ENCODE measurements around the gene RGS7. TPM values are rescaled to one million over a fixed set of nuclear protein-coding genes. Genes with fewer than 3 reads are reported as not detected.

RGS7 gene
- polyA plus RNA-seq, 1 donor (not counting 4 experiments of a cell fraction or from before 2014, with no cell fraction given): not detected

GRCh38 chr1:241229711-241230110 lies 127.3 kb downstream of the RGS7 start:
- Histone ChIP-seq H2AFZ (ENCODE audit: control insufficient read depth, low read length) (no peak overlapping the region), H3K4me3 (ENCODE audit: control insufficient read depth in 2 of 3, extremely low read depth in 1 of 3, insufficient read depth in 2 of 3, low read depth in 1 of 3, low read length in 3 of 3) (no peak overlapping the region), H3K4me2 (ENCODE audit: control insufficient read depth, extremely low read depth, insufficient read depth, low read depth, low read length) (no peak overlapping the region), H3K27me3 (ENCODE audit: control insufficient read depth, extremely low read depth, insufficient read depth, low read length) (no peaks in the 10 kb centered on the region), H3K27ac (ENCODE audit: control insufficient read depth, insufficient read depth, low read length) (no peak overlapping the region), H3K4me1 (ENCODE audit: control insufficient read depth, extremely low read depth, insufficient read depth, low read length) (no peaks in the 10 kb centered on the region), H3K9me3 (ENCODE audit: control insufficient read depth, low read depth, low read length) (no peaks in the 10 kb centered on the region), H3K9ac (ENCODE audit: control insufficient read depth, extremely low read depth, insufficient read depth, low read length) (no peak overlapping the region), H3K9me1 (ENCODE audit: control insufficient read depth, extremely low read depth, insufficient read depth, low read length) (no peaks in the 10 kb centered on the region), H3K79me2 (ENCODE audit: control insufficient read depth, insufficient read depth, low read length) (no peaks in the 10 kb centered on the region), H4K20me1 (ENCODE audit: control insufficient read depth, extremely low read depth, insufficient read depth, low read length) (no peaks in the 10 kb centered on the region), H3K36me3 (ENCODE audit: control insufficient read depth in 2 of 2, extremely low read depth in 1 of 2, insufficient read depth in 2 of 2, low read length in 2 of 2) (no peaks in the 10 kb centered on the region)
- FAIRE-seq (no peak), DNase-seq (ENCODE audit: low read depth, low spot score) (no peak)
- dilution Hi-C loops (cut with MboI; ENCODE audit: extremely low pct_ligation_motif_present, low sequenced_read_pairs): no loop called here
- TF ChIP-seq CTCF (optimal IDR thresholded peaks at IDR 0.05 in 1 of 3, IDR thresholded peaks at IDR 0.05 in 1 of 3, conservative IDR thresholded peaks at IDR 0.05 in 1 of 3; ENCODE audit: extremely low read depth in 1 of 3, insufficient read depth in 2 of 3, low read length in 3 of 3) (no peak), EZH2 (IDR thresholded peaks at IDR 0.05; ENCODE audit: low read length) (no peak)

DNA sequence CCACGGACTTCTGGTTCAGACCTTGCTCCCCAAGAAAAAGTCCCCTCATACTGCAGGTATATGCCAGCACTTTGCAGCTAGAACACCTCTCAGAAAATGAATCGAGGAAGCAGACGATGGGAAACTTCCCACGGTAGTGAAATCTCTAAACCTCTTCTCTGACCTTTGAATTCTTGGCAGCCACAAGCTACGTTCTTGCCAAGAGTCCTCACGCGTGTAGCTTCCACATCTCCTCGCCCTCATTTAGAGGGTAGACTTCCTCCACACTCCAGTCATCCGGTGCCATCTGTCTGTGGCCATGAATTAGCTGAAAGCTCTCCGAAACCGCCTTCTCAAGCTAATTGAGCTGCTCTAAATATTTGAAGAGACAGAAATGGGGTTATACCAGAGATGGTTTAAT lies 127.8 kb downstream of the RGS7 start:
- Histone ChIP-seq H3K36me3 (ENCODE audit: control insufficient read depth in 2 of 2, extremely low read depth in 1 of 2, insufficient read depth in 2 of 2, low read length in 2 of 2) (no peaks in the 10 kb centered on the region), H3K9ac (ENCODE audit: control insufficient read depth, extremely low read depth, insufficient read depth, low read length) (no peak overlapping the region), H3K4me1 (ENCODE audit: control insufficient read depth, extremely low read depth, insufficient read depth, low read length) (no peaks in the 10 kb centered on the region), H3K4me2 (ENCODE audit: control insufficient read depth, extremely low read depth, insufficient read depth, low read depth, low read length) (no peak overlapping the region), H3K9me1 (ENCODE audit: control insufficient read depth, extremely low read depth, insufficient read depth, low read length) (no peaks in the 10 kb centered on the region), H3K4me3 (ENCODE audit: control insufficient read depth in 2 of 3, extremely low read depth in 1 of 3, insufficient read depth in 2 of 3, low read depth in 1 of 3, low read length in 3 of 3) (no peak overlapping the region), H4K20me1 (ENCODE audit: control insufficient read depth, extremely low read depth, insufficient read depth, low read length) (no peaks in the 10 kb centered on the region), H3K79me2 (ENCODE audit: control insufficient read depth, insufficient read depth, low read length) (no peaks in the 10 kb centered on the region), H3K27me3 (ENCODE audit: control insufficient read depth, extremely low read depth, insufficient read depth, low read length) (no peaks in the 10 kb centered on the region), H2AFZ (ENCODE audit: control insufficient read depth, low read length) (no peak overlapping the region), H3K9me3 (ENCODE audit: control insufficient read depth, low read depth, low read length) (no peaks in the 10 kb centered on the region), H3K27ac (ENCODE audit: control insufficient read depth, insufficient read depth, low read length) (no peak overlapping the region)
- DNase-seq (ENCODE audit: low read depth, low spot score) (no peak), FAIRE-seq (no peak)
- dilution Hi-C loops (cut with MboI; ENCODE audit: extremely low pct_ligation_motif_present, low sequenced_read_pairs): no loop called here
- no peak for TF ChIP-seq EZH2 (IDR thresholded peaks at IDR 0.05; ENCODE audit: low read length)
- TF ChIP-seq CTCF (optimal IDR thresholded peaks at IDR 0.05 in 1 of 3, IDR thresholded peaks at IDR 0.05 in 1 of 3, conservative IDR thresholded peaks at IDR 0.05 in 1 of 3; ENCODE audit: extremely low read depth in 1 of 3, insufficient read depth in 2 of 3, low read length in 3 of 3): no peak

Measured in keratinocyte (primary cell).